ENCODE results near the gene MTCL1. TPM values are rescaled to one million over a fixed set of nuclear protein-coding genes. Genes with fewer than 3 reads are reported as not detected.

The MTCL1 gene
- total and polyA plus RNA-seq, 2 of the 8 experiments (the other 6 are each of a cell fraction or from before 2014, with no cell fraction given), result 16.6 to 60.8 TPM

- TF ChIP-seq SP4 (IDR thresholded peaks at IDR 0.05; ENCODE audit: low read length) (no peak), SAP30 (IDR thresholded peaks at IDR 0.05; ENCODE audit: insufficient read depth, insufficient replicate concordance, low read length) (no peak), PHF8 (conservative IDR thresholded peaks at IDR 0.05; ENCODE audit: low read depth, low read length) (no peak), BCL11A (IDR thresholded peaks at IDR 0.05; ENCODE audit: low read depth in 2 of 2, low read length in 2 of 2) (no peak), ATF2 (IDR thresholded peaks at IDR 0.05; ENCODE audit: low read length) (no peak), EZH2 (IDR thresholded peaks at IDR 0.05; ENCODE audit: low read depth, low read length, severe bottlenecking) (no peak), EP300 (IDR thresholded peaks at IDR 0.05; ENCODE audit: borderline replicate concordance in 1 of 2, low read depth in 2 of 2, low read length in 2 of 2) (no peak), NRF1 (IDR thresholded peaks at IDR 0.05; ENCODE audit: low read depth, low read length) (no peak)
- TF ChIP-seq, protein P1, sequence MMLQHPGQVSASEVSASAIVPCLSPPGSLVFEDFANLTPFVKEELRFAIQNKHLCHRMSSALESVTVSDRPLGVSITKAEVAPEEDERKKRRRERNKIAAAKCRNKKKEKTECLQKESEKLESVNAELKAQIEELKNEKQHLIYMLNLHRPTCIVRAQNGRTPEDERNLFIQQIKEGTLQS (IDR thresholded peaks at IDR 0.05; ENCODE audit: insufficient read depth, low read depth, low read length), result no peak
Measured at GRCh38 chr18:8754995-8755960, 49.9 kb downstream of the MTCL1 start (continued).
